ENCODE measurements around the gene CMSS1. TPM values are rescaled to one million over a fixed set of nuclear protein-coding genes. Genes with fewer than 3 reads are reported as not detected.

The CMSS1 gene
- total and polyA plus RNA-seq, 3 donors from 2014 or later: 24.6 to 47.9 (median 24.9) TPM

DNA sequence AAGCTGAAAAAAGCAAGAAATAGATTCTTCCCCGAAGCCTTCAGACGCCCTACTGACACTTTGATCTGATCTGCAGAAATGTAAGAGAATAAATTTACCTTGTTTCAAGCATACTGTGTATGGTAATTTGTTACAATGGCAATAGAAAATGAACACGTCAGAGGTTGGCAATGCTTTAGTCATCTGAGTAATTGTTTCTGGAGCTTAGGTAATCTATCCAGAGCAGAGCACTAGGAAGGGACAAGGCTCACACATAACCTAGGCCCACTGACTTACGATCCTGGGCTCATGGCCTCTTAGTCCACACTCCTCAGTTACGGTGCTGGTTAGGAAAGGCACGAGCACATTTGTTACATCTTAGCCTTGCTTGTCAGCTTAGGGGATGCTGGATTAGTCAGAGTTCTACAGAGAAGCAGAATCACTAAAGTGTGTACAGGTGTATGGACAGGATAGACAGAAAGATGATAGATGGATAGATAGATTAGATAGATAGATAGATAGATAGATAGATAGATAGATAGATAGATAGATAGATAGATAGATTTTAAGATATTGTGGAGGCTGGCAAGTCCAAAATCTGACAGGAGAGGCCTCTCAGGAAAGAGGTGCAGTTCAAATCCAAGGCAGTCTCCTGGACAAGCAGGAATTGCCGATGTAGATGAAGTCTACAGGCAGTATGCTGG, 396.4 kb downstream of the CMSS1 start:
- Histone ChIP-seq H3K4me3 (no peak overlapping the region), H3K27me3 (no peaks in the 10 kb centered on the region), H3K27ac (no peak overlapping the region), H3K4me1 (peaks cover 8% of the 10 kb centered on the region), H3K9me3 (no peaks in the 10 kb centered on the region), H3K36me3 (ENCODE audit: low read depth, missing control alignments) (no peaks in the 10 kb centered on the region)
- TF ChIP-seq, protein P1, sequence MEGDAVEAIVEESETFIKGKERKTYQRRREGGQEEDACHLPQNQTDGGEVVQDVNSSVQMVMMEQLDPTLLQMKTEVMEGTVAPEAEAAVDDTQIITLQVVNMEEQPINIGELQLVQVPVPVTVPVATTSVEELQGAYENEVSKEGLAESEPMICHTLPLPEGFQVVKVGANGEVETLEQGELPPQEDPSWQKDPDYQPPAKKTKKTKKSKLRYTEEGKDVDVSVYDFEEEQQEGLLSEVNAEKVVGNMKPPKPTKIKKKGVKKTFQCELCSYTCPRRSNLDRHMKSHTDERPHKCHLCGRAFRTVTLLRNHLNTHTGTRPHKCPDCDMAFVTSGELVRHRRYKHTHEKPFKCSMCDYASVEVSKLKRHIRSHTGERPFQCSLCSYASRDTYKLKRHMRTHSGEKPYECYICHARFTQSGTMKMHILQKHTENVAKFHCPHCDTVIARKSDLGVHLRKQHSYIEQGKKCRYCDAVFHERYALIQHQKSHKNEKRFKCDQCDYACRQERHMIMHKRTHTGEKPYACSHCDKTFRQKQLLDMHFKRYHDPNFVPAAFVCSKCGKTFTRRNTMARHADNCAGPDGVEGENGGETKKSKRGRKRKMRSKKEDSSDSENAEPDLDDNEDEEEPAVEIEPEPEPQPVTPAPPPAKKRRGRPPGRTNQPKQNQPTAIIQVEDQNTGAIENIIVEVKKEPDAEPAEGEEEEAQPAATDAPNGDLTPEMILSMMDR (IDR thresholded peaks at IDR 0.05): no peak
- TF ChIP-seq POLR2A (IDR thresholded peaks at IDR 0.05): no peak
- DNase-seq: no peak
- intact Hi-C loops (cut with DNase I; ENCODE audit: low total_unique reads): no loop called here
- 80 to 91% methylated on average over 7 of the region's 7 CpGs for WGBS, 2 donors

DNA sequence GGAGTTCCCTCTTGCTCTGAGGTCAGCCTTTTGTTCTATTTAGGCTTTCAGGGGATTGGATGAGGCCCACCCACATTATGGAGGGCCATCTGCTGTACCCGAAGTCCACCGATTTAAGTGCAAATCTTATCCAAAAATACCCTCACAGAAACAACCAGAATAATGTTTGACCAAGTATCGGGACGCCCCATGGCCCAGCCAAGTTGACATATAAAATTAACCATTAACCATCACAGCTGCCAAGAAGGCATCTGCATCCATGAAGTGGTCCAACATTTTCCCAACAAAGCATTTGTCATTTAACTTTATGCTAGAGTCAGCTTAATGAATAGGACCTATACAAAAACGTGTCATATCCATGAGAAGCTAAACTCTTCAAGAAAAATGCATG, 396.9 kb downstream of the CMSS1 start:
- 88 to 94% methylated on average over 5 of the region's 5 CpGs for WGBS, 2 donors
- Histone ChIP-seq H3K36me3 (ENCODE audit: low read depth, missing control alignments) (no peaks in the 10 kb centered on the region), H3K4me3 (no peak overlapping the region), H3K9me3 (no peaks in the 10 kb centered on the region), H3K27ac (no peak overlapping the region), H3K4me1 (peaks cover 8% of the 10 kb centered on the region), H3K27me3 (no peaks in the 10 kb centered on the region)
- no peak for TF ChIP-seq POLR2A (IDR thresholded peaks at IDR 0.05)
- TF ChIP-seq, protein P1 (IDR thresholded peaks at IDR 0.05): no peak
- no peak for DNase-seq
- intact Hi-C loops (cut with DNase I; ENCODE audit: low total_unique reads): no loop called here

DNA sequence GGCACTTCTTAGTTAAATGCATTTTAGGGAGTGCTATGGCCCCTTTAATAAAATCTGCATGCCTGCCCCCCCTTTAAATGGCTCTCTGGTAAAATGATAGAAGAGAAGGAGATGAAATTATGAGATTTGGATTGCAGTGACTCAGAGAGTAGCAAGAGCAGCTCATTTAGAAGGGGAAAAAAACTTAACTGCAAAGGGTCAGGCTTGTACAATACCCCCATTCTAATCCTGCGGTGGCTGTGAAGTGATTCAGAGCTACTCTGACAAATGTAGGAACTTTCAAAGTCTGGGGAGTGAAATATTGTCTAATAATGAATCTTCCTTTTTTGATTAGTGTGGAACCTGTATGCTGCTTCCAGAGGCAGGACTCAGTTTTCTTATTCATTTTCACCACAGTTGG, 399.1 kb downstream of the CMSS1 start:
- TF ChIP-seq, protein P1 (IDR thresholded peaks at IDR 0.05): no peak
- no peak for TF ChIP-seq POLR2A (IDR thresholded peaks at IDR 0.05)
- intact Hi-C loops (cut with DNase I; ENCODE audit: low total_unique reads): no loop called here
- Histone ChIP-seq H3K9me3 (no peaks in the 10 kb centered on the region), H3K36me3 (ENCODE audit: low read depth, missing control alignments) (no peaks in the 10 kb centered on the region), H3K4me1 (no peaks in the 10 kb centered on the region), H3K27me3 (no peaks in the 10 kb centered on the region), H3K27ac (no peak overlapping the region), H3K4me3 (no peak overlapping the region)
- DNase-seq: no peak
- 80 to 92% methylated on average over 1 of the region's 1 CpG for WGBS, 2 donors

DNA sequence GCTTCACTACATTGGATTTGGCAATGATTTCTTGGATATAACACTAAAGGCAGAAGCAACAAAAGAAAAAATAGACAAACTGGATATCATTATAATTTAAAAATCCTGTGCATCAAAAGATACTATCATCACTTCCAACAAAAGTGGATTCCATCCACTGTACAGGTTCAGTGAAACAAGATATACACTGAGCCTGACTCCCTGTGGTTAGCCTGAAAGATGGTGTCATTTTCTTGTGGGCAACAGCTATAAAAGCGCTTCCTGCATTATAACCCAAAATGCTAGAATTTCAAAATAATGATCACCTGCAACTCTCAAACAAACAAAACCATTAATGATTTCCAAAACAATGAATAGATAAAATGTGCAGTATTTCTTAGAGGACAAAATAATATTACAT, 403.5 kb downstream of the CMSS1 start:
- Histone ChIP-seq H3K27me3 (no peaks in the 10 kb centered on the region), H3K36me3 (ENCODE audit: low read depth, missing control alignments) (no peaks in the 10 kb centered on the region), H3K27ac (no peak overlapping the region), H3K4me3 (no peak overlapping the region), H3K9me3 (no peaks in the 10 kb centered on the region), H3K4me1 (no peaks in the 10 kb centered on the region)
- 83 to 86% methylated on average over 1 of the region's 1 CpG for WGBS, 2 donors
- TF ChIP-seq POLR2A (IDR thresholded peaks at IDR 0.05): no peak
- TF ChIP-seq, protein P1 (IDR thresholded peaks at IDR 0.05): no peak
- DNase-seq: no peak
- intact Hi-C loops (cut with DNase I; ENCODE audit: low total_unique reads): no loop called here

DNA sequence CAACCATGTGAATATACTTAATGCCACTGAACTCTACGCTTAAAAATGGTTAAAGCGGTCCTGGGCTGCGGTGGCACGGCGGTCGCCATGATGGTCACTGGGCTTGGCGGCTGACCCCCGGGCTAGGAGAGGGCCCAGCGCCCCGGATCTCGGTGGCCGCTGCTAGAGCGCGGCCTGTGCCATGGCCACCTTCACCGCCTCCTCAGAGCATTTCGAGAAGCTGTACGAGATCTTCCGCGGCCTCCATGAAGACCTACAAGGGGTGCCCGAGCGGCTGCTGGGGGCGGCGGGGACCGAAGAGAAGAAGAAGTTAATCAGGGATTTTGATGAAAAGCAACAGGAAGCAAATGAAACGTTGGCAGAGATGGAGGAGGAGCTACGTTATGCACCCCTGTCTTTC, 407.5 kb downstream of the CMSS1 start:
- no peak overlapping the region for H3K27ac ChIP-seq
- no peak for DNase-seq
- 71 to 83% methylated on average over 26 of the region's 26 CpGs for WGBS, 2 donors
- no peaks in the 10 kb centered on the region for H3K9me3 ChIP-seq
- intact Hi-C loops (cut with DNase I; ENCODE audit: low total_unique reads): no loop called here
- peak overlapping the region; percentile 31 to 36 for H3K4me3 ChIP-seq
- TF ChIP-seq, protein P1 (IDR thresholded peaks at IDR 0.05): no peak
- no peak for TF ChIP-seq POLR2A (IDR thresholded peaks at IDR 0.05)
- no peaks in the 10 kb centered on the region for H3K36me3 ChIP-seq (ENCODE audit: low read depth, missing control alignments)
- no peaks in the 10 kb centered on the region for H3K27me3 ChIP-seq
- no peaks in the 10 kb centered on the region for H3K4me1 ChIP-seq
